ENCODE data around the gene GJD4. TPM values are rescaled to one million over a fixed set of nuclear protein-coding genes. Genes with fewer than 3 reads are reported as not detected.

The GJD4 gene
- total RNA-seq, 1 experiment from 2014 or later, result not detected

DNA sequence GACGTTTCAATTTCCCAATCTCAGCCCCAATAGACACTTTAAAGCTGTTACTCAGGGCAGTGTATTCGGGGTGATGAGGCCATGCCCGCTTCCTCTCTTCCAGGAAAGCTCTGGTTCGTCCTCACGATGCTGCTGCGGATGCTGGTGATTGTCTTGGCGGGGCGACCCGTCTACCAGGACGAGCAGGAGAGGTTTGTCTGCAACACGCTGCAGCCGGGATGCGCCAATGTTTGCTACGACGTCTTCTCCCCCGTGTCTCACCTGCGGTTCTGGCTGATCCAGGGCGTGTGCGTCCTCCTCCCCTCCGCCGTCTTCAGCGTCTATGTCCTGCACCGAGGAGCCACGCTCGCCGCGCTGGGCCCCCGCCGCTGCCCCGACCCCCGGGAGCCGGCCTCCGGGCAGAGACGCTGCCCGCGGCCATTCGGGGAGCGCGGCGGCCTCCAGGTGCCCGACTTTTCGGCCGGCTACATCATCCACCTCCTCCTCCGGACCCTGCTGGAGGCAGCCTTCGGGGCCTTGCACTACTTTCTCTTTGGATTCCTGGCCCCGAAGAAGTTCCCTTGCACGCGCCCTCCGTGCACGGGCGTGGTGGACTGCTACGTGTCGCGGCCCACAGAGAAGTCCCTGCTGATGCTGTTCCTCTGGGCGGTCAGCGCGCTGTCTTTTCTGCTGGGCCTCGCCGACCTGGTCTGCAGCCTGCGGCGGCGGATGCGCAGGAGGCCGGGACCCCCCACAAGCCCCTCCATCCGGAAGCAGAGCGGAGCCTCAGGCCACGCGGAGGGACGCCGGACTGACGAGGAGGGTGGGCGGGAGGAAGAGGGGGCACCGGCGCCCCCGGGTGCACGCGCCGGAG is 2.6 kb downstream of the GJD4 start:
- ChIA-PET CTCF (no interaction called here), POLR2A (no interaction called here)
- H3K27me3 Mint-ChIP-seq (ENCODE audit: insufficient read depth, unreplicated experiment), result peaks cover 36% of the 10 kb centered on the region
- BruUV-seq (replicated peaks), result no TSS peak
- H3K27ac Mint-ChIP-seq (ENCODE audit: low read depth, unreplicated experiment), result no peak overlapping the region
- TF ChIP-seq, protein P1, sequence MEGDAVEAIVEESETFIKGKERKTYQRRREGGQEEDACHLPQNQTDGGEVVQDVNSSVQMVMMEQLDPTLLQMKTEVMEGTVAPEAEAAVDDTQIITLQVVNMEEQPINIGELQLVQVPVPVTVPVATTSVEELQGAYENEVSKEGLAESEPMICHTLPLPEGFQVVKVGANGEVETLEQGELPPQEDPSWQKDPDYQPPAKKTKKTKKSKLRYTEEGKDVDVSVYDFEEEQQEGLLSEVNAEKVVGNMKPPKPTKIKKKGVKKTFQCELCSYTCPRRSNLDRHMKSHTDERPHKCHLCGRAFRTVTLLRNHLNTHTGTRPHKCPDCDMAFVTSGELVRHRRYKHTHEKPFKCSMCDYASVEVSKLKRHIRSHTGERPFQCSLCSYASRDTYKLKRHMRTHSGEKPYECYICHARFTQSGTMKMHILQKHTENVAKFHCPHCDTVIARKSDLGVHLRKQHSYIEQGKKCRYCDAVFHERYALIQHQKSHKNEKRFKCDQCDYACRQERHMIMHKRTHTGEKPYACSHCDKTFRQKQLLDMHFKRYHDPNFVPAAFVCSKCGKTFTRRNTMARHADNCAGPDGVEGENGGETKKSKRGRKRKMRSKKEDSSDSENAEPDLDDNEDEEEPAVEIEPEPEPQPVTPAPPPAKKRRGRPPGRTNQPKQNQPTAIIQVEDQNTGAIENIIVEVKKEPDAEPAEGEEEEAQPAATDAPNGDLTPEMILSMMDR (IDR thresholded peaks at IDR 0.05; ENCODE audit: unreplicated experiment), result no peak
- H3K4me3 Mint-ChIP-seq (ENCODE audit: unreplicated experiment), result no peak overlapping the region
- no peak for DNase-seq (ENCODE audit: unreplicated experiment)
- H3K9me3 Mint-ChIP-seq (ENCODE audit: unreplicated experiment), result no peaks in the 10 kb centered on the region
- no peaks in the 10 kb centered on the region for H3K4me1 Mint-ChIP-seq (ENCODE audit: insufficient read depth, unreplicated experiment)
- intact Hi-C loops (cut with micrococcal nuclease), result no loop called here
- no peaks in the 10 kb centered on the region for H3K36me3 Mint-ChIP-seq (ENCODE audit: insufficient read depth, unreplicated experiment)

- Mint-ChIP-seq H3K36me3 (ENCODE audit: insufficient read depth, unreplicated experiment) (no peaks in the 10 kb centered on the region), H3K27ac (ENCODE audit: low read depth, unreplicated experiment) (no peak overlapping the region), H3K4me1 (ENCODE audit: insufficient read depth, unreplicated experiment) (no peaks in the 10 kb centered on the region), H3K4me3 (ENCODE audit: unreplicated experiment) (no peak overlapping the region), H3K27me3 (ENCODE audit: insufficient read depth, unreplicated experiment) (peaks cover 34% of the 10 kb centered on the region), H3K9me3 (ENCODE audit: unreplicated experiment) (no peaks in the 10 kb centered on the region)
- CTCF ChIA-PET, result no interaction called here
- no peak for DNase-seq (ENCODE audit: unreplicated experiment)
- POLR2A ChIA-PET, result no interaction called here
- no TSS peak for BruUV-seq (replicated peaks)
- intact Hi-C loops (cut with micrococcal nuclease), result no loop called here
- TF ChIP-seq, protein P1 (IDR thresholded peaks at IDR 0.05; ENCODE audit: unreplicated experiment), result no peak
These were observed 3.2 kb downstream of the GJD4 start for GRCh38 chr10:35608328-35608672.

- intact Hi-C loops (cut with micrococcal nuclease), result loop anchor here (5.0 kb wide), 1 partner anchor 1271 kb away; no protein-coding TSS in a partner anchor
- Mint-ChIP-seq H3K36me3 (ENCODE audit: insufficient read depth, unreplicated experiment) (no peaks in the 10 kb centered on the region), H3K27ac (ENCODE audit: low read depth, unreplicated experiment) (no peak overlapping the region), H3K9me3 (ENCODE audit: unreplicated experiment) (no peaks in the 10 kb centered on the region), H3K4me3 (ENCODE audit: unreplicated experiment) (no peak overlapping the region), H3K27me3 (ENCODE audit: insufficient read depth, unreplicated experiment) (peaks cover 16% of the 10 kb centered on the region), H3K4me1 (ENCODE audit: insufficient read depth, unreplicated experiment) (no peaks in the 10 kb centered on the region)
- TF ChIP-seq, protein P1 (IDR thresholded peaks at IDR 0.05; ENCODE audit: unreplicated experiment), result no peak
- DNase-seq (ENCODE audit: unreplicated experiment), result no peak
- POLR2A ChIA-PET, result no interaction called here
- CTCF ChIA-PET, result interaction anchor here (0.6 to 3.6 kb wide), 8 partner anchors 20 to 1269 kb away, joined by 3 to 34 read pairs (median 4); no protein-coding TSS in a partner anchor
- BruUV-seq (replicated peaks), result no TSS peak
These were observed 6.6 kb downstream of the GJD4 start for GRCh38 chr10:35611750-35612149.

DNA sequence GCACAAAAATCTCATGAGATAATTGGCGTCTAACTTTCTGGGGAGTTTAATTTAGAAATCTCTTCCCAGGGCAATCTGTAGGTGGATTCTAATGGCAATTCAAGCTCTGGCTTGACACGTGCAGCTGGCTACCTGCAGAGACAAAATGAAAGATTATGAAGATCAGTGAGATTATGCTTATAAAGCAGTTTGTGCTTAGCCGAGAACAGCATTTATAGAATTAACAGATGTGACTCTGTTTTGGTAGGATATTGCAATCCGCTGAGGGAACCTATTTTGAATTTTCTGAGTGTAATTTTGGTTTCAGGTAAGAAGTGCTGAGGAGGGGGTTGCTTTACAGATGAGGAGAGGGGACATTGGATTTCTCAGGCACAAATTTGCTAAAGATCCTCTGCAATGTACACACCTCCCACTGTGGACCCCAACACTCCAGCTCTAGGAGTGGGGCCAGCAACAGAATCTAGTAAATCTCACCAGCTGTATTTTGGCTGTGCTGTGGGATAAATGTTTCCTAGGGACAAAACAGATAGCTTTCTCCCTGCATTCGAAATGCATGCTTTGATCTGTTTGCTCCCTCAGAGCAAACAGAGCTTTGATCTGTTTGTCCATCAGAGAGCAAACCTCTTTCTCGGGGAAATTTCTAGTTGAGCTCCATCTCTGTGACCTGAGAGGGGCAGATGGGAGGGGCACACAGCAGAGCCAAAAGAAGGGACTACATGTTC is 7.4 kb downstream of the GJD4 start:
- no TSS peak for BruUV-seq (replicated peaks)
- intact Hi-C loops (cut with micrococcal nuclease), result loop anchor here (5.0 kb wide), 1 partner anchor 1270 kb away; no protein-coding TSS in a partner anchor
- CTCF ChIA-PET, result interaction anchor here (0.6 to 3.6 kb wide), 13 partner anchors 10 to 1867 kb away, joined by 3 to 34 read pairs (median 4); no protein-coding TSS in a partner anchor
- no peak for DNase-seq (ENCODE audit: unreplicated experiment)
- POLR2A ChIA-PET, result interaction anchor here (0.6 kb wide), 1 partner anchor 20 kb away, joined by 3 read pairs; no protein-coding TSS in a partner anchor
- H3K36me3 Mint-ChIP-seq (ENCODE audit: insufficient read depth, unreplicated experiment), result no peaks in the 10 kb centered on the region
- no peaks in the 10 kb centered on the region for H3K4me1 Mint-ChIP-seq (ENCODE audit: insufficient read depth, unreplicated experiment)
- H3K9me3 Mint-ChIP-seq (ENCODE audit: unreplicated experiment), result no peaks in the 10 kb centered on the region
- TF ChIP-seq, protein P1 (IDR thresholded peaks at IDR 0.05; ENCODE audit: unreplicated experiment), result no peak
- H3K4me3 Mint-ChIP-seq (ENCODE audit: unreplicated experiment), result no peak overlapping the region
- no peak overlapping the region for H3K27ac Mint-ChIP-seq (ENCODE audit: low read depth, unreplicated experiment)
- H3K27me3 Mint-ChIP-seq (ENCODE audit: insufficient read depth, unreplicated experiment), result peaks cover 16% of the 10 kb centered on the region

All from MCF 10A (cell line).